GM12873 (cell line): ENCODE measurements around the gene SARM1.

Experiments
- TF ChIP-seq, protein P1 (sequence below): IDR thresholded peaks from 2 replicates; pipeline ENCODE4 v1.5.1; 2012; ENCODE audit warnings: low read depth, mild to moderate bottlenecking, moderate library complexity, low read length, control low read depth; ENCODE audit not compliant: insufficient read depth; ENCODE audit errors: missing control alignments

SARM1 gene

DNA sequence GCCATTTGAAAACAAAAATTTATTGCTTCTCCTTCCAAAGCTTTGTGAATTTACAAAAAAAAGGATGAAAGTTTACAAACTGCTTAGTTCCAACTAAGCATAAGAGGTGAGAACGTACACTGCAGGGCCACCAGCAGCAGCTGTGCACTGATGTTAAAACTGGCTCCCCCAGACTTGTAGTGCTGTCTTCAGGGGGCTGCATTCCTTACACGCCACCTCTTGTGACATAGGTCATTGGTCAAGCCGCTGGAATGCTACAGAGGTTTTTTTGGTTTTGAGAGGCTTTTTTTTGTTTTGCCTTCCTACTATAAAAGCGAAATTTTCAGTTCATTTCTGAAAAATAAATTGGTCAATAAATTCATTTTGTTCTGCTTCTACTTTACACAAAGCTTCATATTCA, 43.2 kb upstream of the SARM1 start:
- TF ChIP-seq, protein P1, sequence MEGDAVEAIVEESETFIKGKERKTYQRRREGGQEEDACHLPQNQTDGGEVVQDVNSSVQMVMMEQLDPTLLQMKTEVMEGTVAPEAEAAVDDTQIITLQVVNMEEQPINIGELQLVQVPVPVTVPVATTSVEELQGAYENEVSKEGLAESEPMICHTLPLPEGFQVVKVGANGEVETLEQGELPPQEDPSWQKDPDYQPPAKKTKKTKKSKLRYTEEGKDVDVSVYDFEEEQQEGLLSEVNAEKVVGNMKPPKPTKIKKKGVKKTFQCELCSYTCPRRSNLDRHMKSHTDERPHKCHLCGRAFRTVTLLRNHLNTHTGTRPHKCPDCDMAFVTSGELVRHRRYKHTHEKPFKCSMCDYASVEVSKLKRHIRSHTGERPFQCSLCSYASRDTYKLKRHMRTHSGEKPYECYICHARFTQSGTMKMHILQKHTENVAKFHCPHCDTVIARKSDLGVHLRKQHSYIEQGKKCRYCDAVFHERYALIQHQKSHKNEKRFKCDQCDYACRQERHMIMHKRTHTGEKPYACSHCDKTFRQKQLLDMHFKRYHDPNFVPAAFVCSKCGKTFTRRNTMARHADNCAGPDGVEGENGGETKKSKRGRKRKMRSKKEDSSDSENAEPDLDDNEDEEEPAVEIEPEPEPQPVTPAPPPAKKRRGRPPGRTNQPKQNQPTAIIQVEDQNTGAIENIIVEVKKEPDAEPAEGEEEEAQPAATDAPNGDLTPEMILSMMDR = no peak

DNA sequence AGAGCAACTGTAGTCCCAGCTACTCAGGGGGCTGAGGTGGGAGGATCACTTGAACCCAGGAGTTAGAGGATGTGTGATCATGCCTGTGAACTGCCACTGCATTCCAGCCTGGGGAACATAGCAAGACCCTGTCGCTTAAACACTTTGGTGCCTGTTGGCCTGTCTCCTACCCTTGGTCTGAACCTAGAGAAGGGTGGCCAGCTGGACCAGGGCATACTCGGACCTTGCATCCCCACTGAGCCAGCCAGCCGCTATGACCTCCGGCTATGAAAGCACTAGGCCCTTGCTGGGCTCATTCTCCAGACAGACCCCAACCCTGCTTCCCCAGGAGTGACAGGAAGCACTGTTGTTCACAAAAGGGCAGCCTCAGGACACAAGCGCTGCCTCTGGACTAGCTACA, 40.8 kb upstream of the SARM1 start:
- TF ChIP-seq, protein P1 = no peak

DNA sequence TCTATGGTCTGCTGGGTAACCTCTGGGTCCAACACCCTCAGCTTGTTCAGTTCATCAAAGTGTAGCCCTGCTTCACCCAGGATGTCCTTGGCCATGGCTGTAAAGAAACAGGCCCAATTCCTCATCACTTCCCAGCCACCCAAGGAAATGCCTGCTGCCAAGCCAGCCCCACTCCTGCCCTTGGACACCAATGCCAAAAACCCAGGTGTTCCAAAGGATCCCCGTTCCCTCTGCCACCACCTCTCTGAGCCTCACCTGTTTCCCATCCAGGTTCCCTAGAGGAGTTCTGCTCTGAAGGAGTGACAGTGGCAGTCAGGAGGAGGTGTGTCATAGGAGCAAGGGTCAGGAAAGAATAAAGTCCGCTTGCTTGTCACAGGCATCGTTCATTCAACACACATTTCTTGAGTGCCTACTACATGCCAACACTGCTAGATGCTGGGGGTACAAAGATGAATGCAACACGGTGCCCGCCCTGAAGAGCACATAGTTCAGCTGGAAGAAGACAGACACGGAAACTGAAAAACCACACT, 39.5 kb upstream of the SARM1 start:
- TF ChIP-seq, protein P1 = no peak

DNA sequence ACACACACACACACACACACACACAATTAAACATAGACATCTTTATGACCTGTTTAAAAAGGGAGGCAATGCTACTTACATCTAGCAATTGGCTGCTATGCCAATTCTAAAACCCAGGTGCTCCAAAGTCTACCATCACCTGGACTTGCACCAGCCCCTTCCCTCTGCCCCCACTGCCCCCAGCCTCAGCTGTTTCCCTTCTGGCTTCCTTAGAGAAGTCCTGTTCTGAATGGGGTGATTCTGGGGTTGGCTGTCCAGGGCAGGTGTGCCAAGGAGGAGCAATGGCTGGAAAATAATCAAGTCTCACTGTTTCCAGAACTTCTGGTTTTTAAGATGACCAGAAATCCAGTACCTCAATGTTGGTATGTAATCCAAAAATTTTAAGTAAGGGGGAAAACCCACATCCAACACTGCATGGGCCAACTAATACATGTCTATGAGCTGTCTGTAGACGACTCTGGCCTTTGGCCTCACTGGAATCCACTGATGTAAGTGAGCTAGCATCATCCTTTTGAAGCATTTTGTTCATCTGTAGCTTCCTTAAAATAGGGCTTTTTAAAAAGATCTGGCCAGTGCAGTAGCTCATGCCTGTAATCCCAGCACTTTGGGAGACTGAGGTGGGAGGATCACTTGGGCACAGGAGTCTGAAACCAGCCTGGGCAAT, 38.3 kb upstream of the SARM1 start:
- TF ChIP-seq, protein P1 = no peak

DNA sequence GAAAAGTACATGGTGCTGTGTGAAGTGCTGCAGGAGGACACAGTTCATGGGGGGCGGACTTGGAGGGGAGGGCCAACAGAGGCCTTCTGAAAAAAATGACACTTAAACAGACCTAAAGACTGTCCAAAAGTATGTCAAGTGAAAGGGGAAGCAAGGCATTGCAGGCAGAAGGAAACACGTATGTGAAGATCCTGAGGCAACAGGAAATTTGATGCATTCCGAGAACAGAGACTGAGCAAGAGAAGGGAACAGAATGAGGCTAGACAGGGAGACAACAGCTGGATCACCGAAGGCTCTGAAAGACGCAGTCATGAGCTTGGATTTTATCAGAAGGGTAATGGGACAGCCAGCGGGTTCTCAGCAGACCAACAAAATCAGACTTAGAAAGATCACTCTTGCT, 37.3 kb upstream of the SARM1 start:
- TF ChIP-seq, protein P1 = no peak

DNA sequence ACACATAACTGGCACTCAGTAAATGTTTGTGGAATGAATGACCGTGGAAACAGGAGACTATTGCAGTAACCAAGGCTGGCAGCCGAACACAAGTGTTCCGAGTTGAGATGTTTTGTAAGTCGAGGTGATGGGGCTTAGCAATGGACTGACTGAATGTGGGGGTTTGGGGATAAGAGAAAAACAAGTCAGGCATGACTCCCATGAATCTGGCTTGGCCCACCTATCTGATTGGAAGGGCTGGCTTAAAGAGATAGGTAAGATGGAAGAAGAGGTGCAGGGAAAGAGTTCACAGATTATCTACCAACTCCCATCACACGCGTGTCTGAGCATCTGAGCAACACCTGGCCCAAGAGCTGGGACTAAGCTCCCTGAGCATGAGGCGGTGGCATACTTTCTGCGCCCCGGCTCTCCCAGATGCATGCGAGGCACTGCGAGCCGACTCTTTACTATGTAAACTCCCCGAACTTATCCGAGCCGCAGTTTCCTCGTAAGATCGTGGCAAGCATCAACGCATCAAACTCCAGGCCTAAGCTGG, 36.8 kb upstream of the SARM1 start:
- TF ChIP-seq, protein P1 = no peak

DNA sequence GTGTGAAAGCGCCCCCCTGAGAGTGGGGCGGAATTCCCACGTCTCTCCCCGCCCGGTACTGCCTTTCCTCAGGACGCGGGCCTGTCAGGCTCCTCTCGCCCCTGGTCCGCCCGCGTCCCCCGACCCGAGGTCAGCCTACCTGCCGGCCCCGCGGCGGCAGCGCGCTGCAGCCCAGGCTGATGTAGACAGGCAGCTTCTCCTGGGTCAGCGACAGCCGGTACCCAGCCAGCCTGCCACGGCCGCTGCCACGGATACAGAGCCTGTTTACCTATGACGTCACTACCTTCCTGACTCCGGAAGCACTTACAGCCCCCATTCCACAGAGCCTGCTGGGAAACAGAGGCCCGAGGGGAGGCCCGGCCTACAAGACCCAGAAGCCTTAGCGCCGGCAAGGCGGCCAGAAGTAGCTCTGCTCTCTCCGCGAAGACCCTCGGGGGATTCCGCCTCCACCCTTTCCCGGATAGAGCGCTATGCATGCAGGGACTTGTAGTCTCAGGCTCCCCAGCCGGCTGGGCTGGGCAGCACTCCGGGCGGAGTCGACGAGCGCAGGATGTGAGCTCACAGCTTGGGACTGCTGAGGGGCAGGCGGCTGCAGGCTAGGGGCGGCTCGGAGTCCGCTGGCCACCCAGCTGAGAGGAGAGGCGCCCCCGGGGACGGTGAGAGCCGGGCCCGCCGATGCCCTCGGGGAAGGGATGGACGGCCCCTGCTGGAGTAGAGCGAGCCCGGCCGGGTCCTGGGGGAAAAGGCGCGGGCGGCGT, 36.1 kb upstream of the SARM1 start, which contains the start of the genes IFT20 and TNFAIP1:
TSS of gene IFT20 (minus strand) at position 272 of the 758 bp plus-strand sequence. CDS start 3,487 bp downstream, outside the sequence.
TSS of gene TNFAIP1 (plus strand) at position 561 of the 758 bp plus-strand sequence. CDS start 3,761 bp downstream, outside the sequence.
- TF ChIP-seq, protein P1 = no peak
